Central memory CD4-positive, alpha-beta T cell (primary cell): ENCODE data around the gene NXNL1.
"Not testable (repeated sequence)": the region's sequence is repeated elsewhere in the genome, so short reads cannot be mapped to it uniquely, and the experiment has no call there.

Source experiments
- DNase-seq: peaks from one replicate; pipeline ENCODE4 v3.0.0; 2022
- total RNA-seq, 3 experiments: gene quantifications; one replicate each; lab custom pipeline; 2026; lab: John Stamatoyannopoulos, UW

Gene NXNL1
- total RNA-seq: 0 reads per million in 3 experiments

- DNase-seq: no peak
These were observed at the start of gene NXNL1 for GRCh38 chr19:17460372-17461230. TSS of gene NXNL1 (minus strand) at chr19:17460926. CDS start at chr19:17460869, 57 bp downstream.

GRCh38 chr19:17508558-17508933 is 47.8 kb upstream of the NXNL1 start:
- DNase-seq: not testable (repeated sequence)

DNA sequence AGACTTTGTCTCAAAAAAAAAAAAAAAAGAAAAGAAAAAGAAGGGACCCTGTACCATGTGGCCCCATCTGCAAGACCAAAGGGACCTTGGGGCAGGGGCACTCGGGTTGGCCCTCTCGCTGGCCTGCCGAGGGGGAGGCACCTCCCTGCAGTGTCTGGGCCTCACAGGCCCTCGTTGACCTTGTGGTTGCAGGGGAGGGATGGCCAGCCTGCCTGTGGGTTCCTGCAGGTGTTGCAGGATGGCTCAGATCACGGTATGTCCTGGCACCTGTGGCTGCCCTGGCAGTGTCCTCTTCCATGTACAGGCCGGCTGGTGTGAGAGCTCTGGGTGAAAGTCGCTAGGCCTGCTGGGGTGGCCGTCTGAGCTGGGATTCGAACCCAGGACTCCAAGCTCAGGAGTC is 46.0 kb upstream of the NXNL1 start:
- no peak for DNase-seq

DNA sequence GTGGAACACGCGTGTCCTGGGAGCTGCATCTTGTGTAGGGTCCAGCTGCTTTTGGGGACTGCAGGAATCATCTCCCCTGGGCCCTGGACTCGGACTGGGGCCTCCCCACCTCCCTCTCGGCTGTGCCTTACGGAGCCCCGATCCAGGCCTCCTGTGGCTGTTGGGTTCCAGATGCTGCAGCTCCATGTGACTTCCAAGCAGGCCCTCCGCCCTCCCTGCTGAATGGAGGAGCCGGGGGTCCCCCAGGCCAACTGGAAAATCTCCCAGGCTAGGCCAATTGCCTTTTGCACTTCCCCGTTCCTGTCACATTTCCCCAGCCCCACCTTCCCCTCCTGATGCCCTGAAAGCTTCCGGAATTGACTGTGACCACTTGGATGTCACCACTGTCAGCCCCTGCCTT is 44.5 kb upstream of the NXNL1 start:
- no peak for DNase-seq

DNA sequence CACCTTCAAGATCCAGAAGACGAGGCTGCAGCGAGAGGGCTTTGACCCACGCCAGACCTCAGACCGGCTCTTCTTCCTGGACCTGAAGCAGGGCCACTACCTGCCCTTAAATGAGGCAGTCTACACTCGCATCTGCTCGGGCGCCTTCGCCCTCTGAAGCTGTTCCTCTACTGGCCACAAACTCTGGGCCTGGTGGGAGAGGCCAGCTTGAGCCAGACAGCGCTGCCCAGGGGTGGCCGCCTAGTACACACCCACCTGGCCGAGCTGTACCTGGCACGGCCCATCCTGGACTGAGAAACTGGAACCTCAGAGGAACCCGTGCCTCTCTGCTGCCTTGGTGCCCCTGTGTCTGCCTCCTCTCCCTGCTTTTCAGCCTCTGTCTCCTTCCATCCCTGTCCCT is 43.7 kb upstream of the NXNL1 start:
- no peak for DNase-seq

DNA sequence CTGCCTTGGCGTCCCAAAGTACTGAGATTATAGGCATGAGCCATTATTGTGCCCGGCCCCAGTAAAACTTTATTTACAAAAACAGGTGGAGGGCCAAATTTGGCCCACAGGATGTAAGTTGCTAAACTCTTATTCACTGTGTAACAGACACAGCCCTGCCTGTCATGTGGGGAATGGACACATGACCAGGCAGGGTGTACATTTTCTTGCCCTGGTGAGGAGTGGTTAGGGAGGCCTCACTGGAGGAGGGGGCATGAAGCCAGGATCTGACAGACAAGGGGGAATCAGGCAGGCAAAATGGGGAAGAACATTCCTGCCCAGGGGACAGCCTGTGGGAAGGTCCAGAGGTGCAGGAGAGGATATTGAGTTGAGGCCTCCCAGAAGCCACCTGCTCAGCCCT is 43.3 kb upstream of the NXNL1 start:
- no peak for DNase-seq

- DNase-seq: no peak
These were observed 42.5 kb upstream of the NXNL1 start for GRCh38 chr19:17503240-17503639.

DNA sequence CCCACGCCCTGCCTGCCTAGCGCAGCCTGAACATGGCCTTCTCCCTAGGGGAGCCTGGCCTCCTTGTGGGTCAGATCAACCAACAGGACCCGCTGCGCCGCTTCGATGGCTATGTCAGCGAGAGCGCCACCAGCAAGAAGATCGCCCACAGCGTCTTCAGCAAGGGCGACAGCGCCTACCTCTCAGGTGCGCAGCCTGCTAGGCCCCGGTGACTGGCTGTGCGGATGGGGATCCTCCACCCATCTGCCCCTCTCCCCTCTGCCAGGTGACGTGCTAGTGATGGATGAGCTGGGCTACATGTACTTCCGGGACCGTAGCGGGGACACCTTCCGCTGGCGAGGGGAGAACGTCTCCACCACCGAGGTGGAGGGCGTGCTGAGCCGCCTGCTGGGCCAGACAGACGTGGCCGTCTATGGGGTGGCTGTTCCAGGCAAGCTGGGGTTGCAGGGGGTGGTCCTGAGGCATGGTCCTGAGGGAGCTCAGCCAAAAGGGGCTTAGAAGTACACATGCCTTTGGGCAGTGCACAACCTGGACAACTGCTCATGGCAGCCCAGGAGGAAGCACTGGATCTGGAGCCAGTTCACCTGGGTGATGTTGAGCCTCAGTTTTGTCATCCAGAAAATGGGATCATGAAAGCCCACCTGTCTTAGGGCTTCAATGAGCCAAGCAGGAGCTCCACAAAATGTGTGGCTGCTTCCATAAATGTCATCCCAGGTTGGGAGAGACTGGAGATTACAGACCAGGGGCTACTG is 39.9 kb upstream of the NXNL1 start:
- DNase-seq: no peak

DNA sequence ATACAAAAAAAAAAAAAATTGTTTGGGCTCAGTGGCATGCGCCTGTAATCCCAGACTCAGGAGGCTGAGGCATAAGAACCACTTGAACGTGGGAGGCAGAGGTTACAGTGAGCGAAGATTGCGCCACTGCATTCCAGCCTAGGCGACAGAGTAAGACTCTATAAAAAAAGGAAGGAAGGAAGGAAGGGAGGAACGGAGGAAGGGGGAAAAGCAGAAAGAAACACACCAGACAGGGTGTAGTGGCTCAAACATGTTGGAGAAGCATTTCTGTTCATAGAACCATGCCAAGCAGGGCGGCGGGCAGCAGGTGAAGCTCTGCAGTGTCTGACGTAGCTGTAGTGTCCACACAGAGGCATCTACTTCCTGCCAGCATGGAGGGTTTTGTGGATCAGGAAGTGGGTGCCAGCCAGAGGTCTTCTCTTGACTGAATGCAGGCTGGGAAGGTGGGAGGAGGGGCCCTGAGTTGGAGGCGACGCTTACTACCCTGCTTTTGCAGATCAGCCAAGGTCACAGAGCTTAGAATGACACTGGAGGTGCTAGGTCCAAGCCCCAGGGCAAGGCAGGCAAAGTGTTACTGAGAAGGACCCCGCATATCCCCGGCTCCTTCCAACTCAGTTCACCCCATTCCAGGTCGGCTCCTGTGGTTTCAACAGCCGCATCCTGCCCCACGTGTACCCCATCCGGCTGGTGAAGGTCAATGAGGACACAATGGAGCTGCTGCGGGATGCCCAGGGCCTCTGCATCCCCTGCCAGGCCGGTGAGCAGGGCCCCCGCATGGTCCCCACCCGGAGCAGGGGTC is 39.1 kb upstream of the NXNL1 start:
- no peak for DNase-seq

DNA sequence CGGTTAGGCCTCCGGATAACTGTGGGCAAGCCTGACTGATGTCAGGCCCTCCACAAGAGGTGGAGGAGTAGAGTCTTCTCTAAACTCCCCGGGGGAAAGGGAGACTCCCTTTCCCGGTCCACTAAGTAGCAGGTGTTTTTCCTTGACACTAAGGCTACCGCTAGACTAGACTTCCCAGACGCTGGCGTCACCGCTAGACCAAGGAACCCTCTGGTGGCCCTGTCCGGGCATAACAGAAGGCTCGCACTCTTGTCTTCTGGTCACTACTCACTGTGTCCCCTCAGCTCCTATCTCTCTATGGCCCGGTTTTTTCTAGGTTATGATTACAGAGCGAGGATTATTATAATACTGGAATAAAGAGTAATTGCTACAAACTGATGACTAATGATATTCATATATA is 38.3 kb upstream of the NXNL1 start:
- not testable (repeated sequence) for DNase-seq

- no peak for DNase-seq
These were observed 36.5 kb upstream of the NXNL1 start for GRCh38 chr19:17497149-17497798.

- peak; percentile 68 for DNase-seq
These were observed 35.7 kb upstream of the NXNL1 start for GRCh38 chr19:17496337-17496997.

DNA sequence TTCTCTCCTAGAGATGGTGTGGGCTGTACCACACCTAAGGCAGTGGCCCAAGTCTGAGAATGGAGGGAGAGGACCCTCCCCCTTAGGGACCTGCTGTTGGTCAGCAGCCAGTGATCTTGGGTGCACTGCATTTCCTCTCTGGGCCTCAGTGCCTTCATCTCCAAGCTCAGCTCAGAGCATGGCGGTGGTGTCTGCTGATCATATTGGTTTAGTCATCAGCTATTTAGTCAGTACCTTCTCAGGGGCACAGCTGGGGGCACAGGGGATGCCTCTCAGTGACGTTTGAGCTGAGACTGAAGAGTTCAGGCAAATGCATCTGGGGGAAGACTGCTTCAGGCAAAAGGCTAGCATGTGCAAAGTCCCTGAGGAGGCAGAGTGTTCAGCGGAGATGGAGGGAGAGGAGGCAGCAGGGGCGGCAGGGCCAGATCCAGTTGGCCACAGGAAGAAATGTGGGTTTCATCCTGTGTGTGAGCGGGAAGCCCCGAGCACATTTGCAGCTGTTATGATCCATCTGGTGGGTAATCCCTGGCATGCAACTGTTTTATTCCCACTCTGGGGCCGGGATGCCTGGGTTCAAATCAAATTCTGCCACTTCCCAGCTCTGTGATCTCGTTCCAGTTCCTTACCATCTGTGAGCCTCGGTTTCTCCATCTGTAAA is 35.0 kb upstream of the NXNL1 start:
- no peak for DNase-seq

- no peak for DNase-seq
These were observed 30.6 kb upstream of the NXNL1 start for GRCh38 chr19:17491287-17491686.

DNA sequence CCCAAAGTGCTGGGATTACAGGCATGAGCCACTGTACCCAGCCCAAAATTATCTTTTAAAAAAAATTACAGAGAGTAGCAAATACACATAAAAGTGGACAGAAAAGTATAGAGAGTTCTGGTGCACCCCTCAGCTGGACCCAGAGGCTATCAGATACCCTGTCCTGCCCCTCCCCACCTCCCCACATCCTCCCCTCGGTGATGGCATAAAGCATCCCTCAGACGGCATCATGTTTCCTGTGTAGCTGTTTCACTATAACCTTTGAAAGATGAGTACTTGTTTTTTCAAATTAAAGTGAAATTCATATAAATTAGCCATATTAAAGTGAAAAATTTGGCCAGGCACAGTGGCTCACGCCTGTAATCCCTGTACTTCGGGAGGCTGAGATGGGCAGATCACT is 29.7 kb upstream of the NXNL1 start:
- peak; percentile 54 for DNase-seq

- DNase-seq: no peak
These were observed 28.8 kb upstream of the NXNL1 start for GRCh38 chr19:17489392-17490030.

DNA sequence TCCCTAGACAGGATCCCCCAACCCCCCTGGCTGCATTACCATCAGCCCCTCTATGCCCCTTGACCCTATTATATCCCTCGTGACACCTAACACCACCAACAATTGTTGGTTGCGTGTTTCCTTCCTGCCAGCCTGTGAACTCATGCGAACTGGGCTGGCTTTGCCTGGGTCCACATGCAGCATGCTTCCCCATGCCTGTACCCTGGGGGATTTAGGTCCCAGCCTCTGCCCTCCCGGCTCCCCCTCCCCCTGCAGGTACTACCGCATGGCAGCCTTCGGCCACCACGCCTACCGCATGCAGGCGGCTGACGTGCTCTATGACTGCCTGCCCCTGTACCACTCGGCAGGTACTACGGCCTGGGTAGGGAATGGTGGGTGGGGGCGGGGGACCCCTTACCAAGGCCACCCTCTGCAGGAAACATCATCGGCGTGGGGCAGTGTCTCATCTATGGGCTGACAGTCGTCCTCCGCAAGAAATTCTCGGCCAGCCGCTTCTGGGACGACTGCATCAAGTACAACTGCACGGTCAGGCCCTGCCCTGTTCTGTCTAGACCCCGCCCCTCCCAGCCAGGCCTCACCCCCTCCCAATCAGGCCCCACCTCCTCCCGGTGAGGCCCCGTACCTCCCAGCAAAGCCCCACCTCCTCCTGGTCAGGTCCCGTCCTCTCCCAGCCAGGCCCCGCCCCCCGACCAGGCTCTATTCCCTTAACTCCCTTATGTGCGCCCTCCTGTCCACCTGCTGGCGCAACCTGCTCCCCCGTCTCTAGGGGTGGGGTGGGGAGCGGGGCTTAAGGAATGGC is 28.1 kb upstream of the NXNL1 start:
- peak; percentile 50 for DNase-seq

DNA sequence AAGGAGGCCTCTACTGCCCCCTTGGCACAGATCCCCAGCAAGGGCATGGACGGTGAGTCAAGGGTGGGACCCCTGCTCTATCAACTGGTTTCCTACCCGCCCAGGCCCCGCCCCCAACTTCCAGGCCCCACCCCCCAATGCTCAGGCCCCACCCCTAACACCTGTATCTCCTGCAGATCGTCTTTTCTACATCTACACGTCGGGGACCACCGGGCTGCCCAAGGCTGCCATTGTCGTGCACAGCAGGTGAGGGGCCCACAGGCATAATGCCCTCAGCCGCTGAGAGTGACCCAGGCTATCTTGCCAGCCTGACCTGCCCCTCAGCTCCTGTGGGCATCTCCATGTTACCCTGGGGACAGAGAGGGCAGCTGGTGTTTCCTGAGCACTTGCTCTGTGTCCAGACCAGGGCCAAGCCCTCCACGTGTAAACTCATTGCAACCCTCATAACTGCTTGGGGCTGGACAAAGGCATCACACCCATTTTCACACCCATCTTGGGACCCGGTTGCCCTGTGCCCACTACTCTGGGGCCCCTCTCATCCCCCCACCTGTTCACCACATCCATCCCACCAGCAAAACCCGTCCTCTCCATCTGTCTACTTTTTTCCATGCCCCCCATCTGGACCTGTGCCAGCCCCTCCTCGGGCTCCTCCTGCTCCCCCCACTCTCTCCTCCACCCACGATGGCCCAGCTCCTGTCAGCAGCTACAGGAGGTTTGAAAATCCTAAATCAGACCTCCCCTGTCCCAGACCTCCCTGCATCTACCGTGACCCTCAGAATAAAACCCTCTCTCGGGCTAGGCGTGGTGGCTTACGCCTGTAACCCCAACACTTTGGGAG is 26.8 kb upstream of the NXNL1 start:
- DNase-seq: no peak

GRCh38 chr19:17486545-17487240 is 26.0 kb upstream of the NXNL1 start:
- no peak for DNase-seq
